Measurements from ENCODE around the gene WDR82. TPM values are rescaled to one million over a fixed set of nuclear protein-coding genes. Genes with fewer than 3 reads are reported as not detected.

WDR82 gene
- total and polyA plus RNA-seq, 10 of the 15 experiments (the other 5 are each of a cell fraction or from before 2014, with no cell fraction given) = 10.1 to 82.4 (median 48.7) TPM

DNA sequence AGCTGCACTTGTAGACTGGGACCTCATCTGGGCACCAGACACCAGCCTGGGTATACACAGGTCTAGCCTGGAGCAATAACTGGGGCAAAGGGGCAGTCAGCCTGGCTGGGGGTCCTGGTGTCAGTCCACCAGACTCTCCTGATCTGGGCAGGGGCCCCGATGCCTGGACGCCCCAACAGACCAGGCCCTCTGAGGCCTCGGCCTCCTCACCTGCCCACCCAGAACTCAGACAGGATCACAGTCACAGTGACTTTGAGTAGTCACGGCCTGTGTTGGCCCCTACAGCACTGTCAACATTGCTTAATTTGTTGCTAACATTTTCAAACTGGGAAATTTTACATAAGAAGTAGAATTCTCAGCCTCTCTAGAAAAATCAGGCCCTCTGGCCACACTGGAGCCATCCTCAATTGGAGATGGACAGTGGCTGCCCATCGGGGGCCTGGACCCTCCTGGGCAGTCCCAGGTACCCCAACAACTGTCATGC, 45.3 kb downstream of the WDR82 start:
- no peak overlapping the region for H3K4me2 ChIP-seq (ENCODE audit: control insufficient read depth, insufficient read depth)
- FAIRE-seq (no peak), ATAC-seq (no peak), DNase-seq (ENCODE audit: low read depth, low spot score) (no peak)
- no peak overlapping the region for H3K9ac ChIP-seq (ENCODE audit: control insufficient read depth, insufficient read depth, low read length)
- RAD21 ChIA-PET (ENCODE audit: unreplicated experiment) = interaction anchor here (0.5 to 3.1 kb wide), 9 partner anchors 9 to 106 kb away, joined by 3 to 30 read pairs (median 7); partner anchors contain the start of genes GLYCTK, POC1A and PPM1M
- no TSS peak for BruUV-seq (replicated peaks)
- H3K9me3 ChIP-seq (replicated peaks; ENCODE audit: control insufficient read depth, insufficient read depth, low read length) = no peaks in the 10 kb centered on the region
- no peaks in the 10 kb centered on the region for H3K27me3 ChIP-seq (replicated peaks in 1 of 2; ENCODE audit: control insufficient read depth in 2 of 2, insufficient read depth in 2 of 2, low read length in 1 of 2)
- peaks cover 17% of the 10 kb centered on the region for H3K79me2 ChIP-seq (ENCODE audit: control insufficient read depth, insufficient read depth, low read length)
- H3K27ac ChIP-seq (ENCODE audit: control insufficient read depth, insufficient read depth) = no peak overlapping the region
- H3K4me1 ChIP-seq (ENCODE audit: control insufficient read depth, insufficient read depth, low read length) = peaks cover 17% of the 10 kb centered on the region
- H3K36me3 ChIP-seq (ENCODE audit: control insufficient read depth in 2 of 2, insufficient read depth in 2 of 2, low read length in 1 of 2) = peaks cover 14 to 27% of the 10 kb centered on the region in 2 experiments
- TF ChIP-seq HDAC2 (IDR thresholded peaks at IDR 0.05) = no peak
- TF ChIP-seq BHLHE40 (IDR thresholded peaks at IDR 0.05; ENCODE audit: borderline replicate concordance in 1 of 2, low read depth in 2 of 2, low read length in 1 of 2) = no peak
- no peak for TF ChIP-seq BCL11A (IDR thresholded peaks at IDR 0.05; ENCODE audit: low read depth, low read length)
- TF ChIP-seq, protein P1, sequence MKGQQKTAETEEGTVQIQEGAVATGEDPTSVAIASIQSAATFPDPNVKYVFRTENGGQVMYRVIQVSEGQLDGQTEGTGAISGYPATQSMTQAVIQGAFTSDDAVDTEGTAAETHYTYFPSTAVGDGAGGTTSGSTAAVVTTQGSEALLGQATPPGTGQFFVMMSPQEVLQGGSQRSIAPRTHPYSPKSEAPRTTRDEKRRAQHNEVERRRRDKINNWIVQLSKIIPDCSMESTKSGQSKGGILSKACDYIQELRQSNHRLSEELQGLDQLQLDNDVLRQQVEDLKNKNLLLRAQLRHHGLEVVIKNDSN (IDR thresholded peaks at IDR 0.05; ENCODE audit: borderline replicate concordance, extremely low read length, insufficient read depth, low read depth, low read length) = no peak
- TF ChIP-seq, protein P2, sequence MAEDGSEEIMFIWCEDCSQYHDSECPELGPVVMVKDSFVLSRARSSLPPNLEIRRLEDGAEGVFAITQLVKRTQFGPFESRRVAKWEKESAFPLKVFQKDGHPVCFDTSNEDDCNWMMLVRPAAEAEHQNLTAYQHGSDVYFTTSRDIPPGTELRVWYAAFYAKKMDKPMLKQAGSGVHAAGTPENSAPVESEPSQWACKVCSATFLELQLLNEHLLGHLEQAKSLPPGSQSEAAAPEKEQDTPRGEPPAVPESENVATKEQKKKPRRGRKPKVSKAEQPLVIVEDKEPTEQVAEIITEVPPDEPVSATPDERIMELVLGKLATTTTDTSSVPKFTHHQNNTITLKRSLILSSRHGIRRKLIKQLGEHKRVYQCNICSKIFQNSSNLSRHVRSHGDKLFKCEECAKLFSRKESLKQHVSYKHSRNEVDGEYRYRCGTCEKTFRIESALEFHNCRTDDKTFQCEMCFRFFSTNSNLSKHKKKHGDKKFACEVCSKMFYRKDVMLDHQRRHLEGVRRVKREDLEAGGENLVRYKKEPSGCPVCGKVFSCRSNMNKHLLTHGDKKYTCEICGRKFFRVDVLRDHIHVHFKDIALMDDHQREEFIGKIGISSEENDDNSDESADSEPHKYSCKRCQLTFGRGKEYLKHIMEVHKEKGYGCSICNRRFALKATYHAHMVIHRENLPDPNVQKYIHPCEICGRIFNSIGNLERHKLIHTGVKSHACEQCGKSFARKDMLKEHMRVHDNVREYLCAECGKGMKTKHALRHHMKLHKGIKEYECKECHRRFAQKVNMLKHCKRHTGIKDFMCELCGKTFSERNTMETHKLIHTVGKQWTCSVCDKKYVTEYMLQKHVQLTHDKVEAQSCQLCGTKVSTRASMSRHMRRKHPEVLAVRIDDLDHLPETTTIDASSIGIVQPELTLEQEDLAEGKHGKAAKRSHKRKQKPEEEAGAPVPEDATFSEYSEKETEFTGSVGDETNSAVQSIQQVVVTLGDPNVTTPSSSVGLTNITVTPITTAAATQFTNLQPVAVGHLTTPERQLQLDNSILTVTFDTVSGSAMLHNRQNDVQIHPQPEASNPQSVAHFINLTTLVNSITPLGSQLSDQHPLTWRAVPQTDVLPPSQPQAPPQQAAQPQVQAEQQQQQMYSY (CRISPR knock-in tag; IDR thresholded peaks at IDR 0.05) = no peak
- no peak for TF ChIP-seq CBX3 (IDR thresholded peaks at IDR 0.05; ENCODE audit: borderline replicate concordance, low read depth)
- TF ChIP-seq, protein P3, sequence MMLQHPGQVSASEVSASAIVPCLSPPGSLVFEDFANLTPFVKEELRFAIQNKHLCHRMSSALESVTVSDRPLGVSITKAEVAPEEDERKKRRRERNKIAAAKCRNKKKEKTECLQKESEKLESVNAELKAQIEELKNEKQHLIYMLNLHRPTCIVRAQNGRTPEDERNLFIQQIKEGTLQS (IDR thresholded peaks at IDR 0.05; ENCODE audit: borderline replicate concordance, extremely low read depth, low read depth, low read length) = no peak
- no peak for TF ChIP-seq BMI1 (IDR thresholded peaks at IDR 0.05; ENCODE audit: borderline replicate concordance)
- TF ChIP-seq, protein P4, sequence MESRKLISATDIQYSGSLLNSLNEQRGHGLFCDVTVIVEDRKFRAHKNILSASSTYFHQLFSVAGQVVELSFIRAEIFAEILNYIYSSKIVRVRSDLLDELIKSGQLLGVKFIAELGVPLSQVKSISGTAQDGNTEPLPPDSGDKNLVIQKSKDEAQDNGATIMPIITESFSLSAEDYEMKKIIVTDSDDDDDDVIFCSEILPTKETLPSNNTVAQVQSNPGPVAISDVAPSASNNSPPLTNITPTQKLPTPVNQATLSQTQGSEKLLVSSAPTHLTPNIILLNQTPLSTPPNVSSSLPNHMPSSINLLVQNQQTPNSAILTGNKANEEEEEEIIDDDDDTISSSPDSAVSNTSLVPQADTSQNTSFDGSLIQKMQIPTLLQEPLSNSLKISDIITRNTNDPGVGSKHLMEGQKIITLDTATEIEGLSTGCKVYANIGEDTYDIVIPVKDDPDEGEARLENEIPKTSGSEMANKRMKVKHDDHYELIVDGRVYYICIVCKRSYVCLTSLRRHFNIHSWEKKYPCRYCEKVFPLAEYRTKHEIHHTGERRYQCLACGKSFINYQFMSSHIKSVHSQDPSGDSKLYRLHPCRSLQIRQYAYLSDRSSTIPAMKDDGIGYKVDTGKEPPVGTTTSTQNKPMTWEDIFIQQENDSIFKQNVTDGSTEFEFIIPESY (IDR thresholded peaks at IDR 0.05) = no peak
- POLR2A ChIA-PET = interaction anchor here (0.6 to 2.4 kb wide), 7 partner anchors 11 to 179 kb away, joined by 3 to 8 read pairs (median 4); no protein-coding TSS in a partner anchor
- H2AFZ ChIP-seq (ENCODE audit: control insufficient read depth, low read depth, low read length) = no peak overlapping the region
- WGBS (ENCODE audit: insufficient coverage, insufficient replicate concordance, low lambda C conversion rate, missing lambda C conversion rate) = 92% methylated on average over 5 of the region's 5 CpGs
- CTCF ChIA-PET = interaction anchor here (1.0 to 5.7 kb wide), 10 partner anchors 10 to 229 kb away, joined by 3 to 91 read pairs (median 18); partner anchors contain the start of genes GLYCTK and WDR82
- intact Hi-C loops (cut with micrococcal nuclease; ENCODE audit: unreplicated experiment) = no loop called here
- in situ Hi-C loops (cut with MboI) = loop anchor here (5.0 kb wide), 1 partner anchor 109 kb away; no protein-coding TSS in a partner anchor
- no peak overlapping the region for H3K4me3 ChIP-seq
- SMC1A ChIA-PET (ENCODE audit: uncharacterized antibody, unreplicated experiment) = interaction anchor here (1.4 to 2.9 kb wide), 5 partner anchors 10 to 104 kb away, joined by 3 to 36 read pairs (median 9); no protein-coding TSS in a partner anchor
- no peaks in the 10 kb centered on the region for H4K20me1 ChIP-seq (ENCODE audit: control insufficient read depth, insufficient read depth)
